K562 (cell line): ENCODE results near the gene ADGRE2. TPM values are rescaled to one million over a fixed set of nuclear protein-coding genes. Genes with fewer than 3 reads are reported as not detected.

Experiments used
- ATAC-seq: fragments of 200-7000 bp; cut with Tn5 transposase; 3 replicates; pipeline ENCODE4 v1.9.1; 2020; ENCODE audit warnings: moderate library complexity
- BruUV-seq: library from RNA; stranded (reverse); fragments of 400-500 nt; replicated peaks from 2 replicates; lab custom pipeline; 2021; lab: Mats Ljungman, UMichigan
- CTCF ChIA-PET: fragments of 300-600 bp; formaldehyde crosslinking; extraction: SDS; loops from one replicate; lab custom pipeline; 2021; ENCODE audit warnings: low intra/inter-chr PET ratio; lab: Yijun Ruan, JAX
- POLR2A ChIA-PET: fragments of 300-600, 350-650 bp; sonication (Branson Sonifier 250); formaldehyde crosslinking; extraction: SDS; loops from one replicate; lab custom pipeline; 2021; ENCODE audit warnings: antibody characterized with exemption, inconsistent platforms; lab: Yijun Ruan, JAX
- DNase-seq, 4 experiments: peaks; one replicate each; pipeline versions ENCODE4 v3.0.0 to v3.0.0-alpha.2; 2011 to 2018; ENCODE audit warnings: low spot score in 3 of 4, mixed read lengths in 3 of 4; ENCODE audit errors: extremely low read depth in 1 of 4
- FAIRE-seq: peaks from 2 replicates; lab custom pipeline; 2011; peaks lifted over from hg19 to GRCh38; lab: Jason Lieb, UNC
- H2AFZ ChIP-seq: 2 replicates; pipeline ENCODE4 v1.6.0; 2011; ENCODE audit warnings: low read depth, low read length, control low read depth, inconsistent platforms
- H3K27ac ChIP-seq: fragments of 200-600 bp; 3 replicates; pipeline ENCODE4 v1.8.0; 2011; ENCODE audit warnings: low read depth, mild to moderate bottlenecking, control low read depth, inconsistent platforms, low read length, moderate library complexity, mixed read lengths; ENCODE audit errors: extremely low read depth
- H3K27me3 ChIP-seq, 2 experiments: fragments of 300-600 bp in 1 of 2; 2 replicates in 1 of 2; 3 replicates in 1 of 2; pipeline versions ENCODE4 v1.6.0 to v1.8.0; 2011; ENCODE audit warnings: inconsistent platforms in 2 of 2, low read length in 2 of 2, mild to moderate bottlenecking in 1 of 2, mixed read lengths in 1 of 2, moderate library complexity in 1 of 2; ENCODE audit not compliant: control insufficient read depth in 2 of 2, insufficient read depth in 2 of 2
- H3K36me3 ChIP-seq: fragments of 300-600 bp; 3 replicates; pipeline ENCODE4 v1.8.0; 2011; ENCODE audit warnings: mild to moderate bottlenecking, low read length, inconsistent platforms; ENCODE audit not compliant: control insufficient read depth, insufficient read depth
- H3K4me1 ChIP-seq, 2 experiments: fragments of 200-600 bp in 1 of 2; replicated peaks in 1 of 2; 2 replicates in 1 of 2; 3 replicates in 1 of 2; pipeline versions ENCODE4 v1.5.1 to v1.8.0; 2011; ENCODE audit warnings: inconsistent platforms in 2 of 2, low read length in 2 of 2, mild to moderate bottlenecking in 1 of 2, mixed read lengths in 1 of 2, moderate library complexity in 1 of 2; ENCODE audit not compliant: control insufficient read depth in 2 of 2, insufficient read depth in 2 of 2
- H3K4me2 ChIP-seq: 2 replicates; pipeline ENCODE4 v1.6.1; 2011; ENCODE audit warnings: low read length, control low read depth, inconsistent platforms, mixed read lengths; ENCODE audit not compliant: insufficient read depth
- H3K4me3 ChIP-seq: fragments of 200-600 bp; sonication (generic), shearing (Covaris generic); 2 replicates; pipeline ENCODE4 v1.5.1; 2016; ENCODE audit warnings: control low read depth, inconsistent platforms
- H3K79me2 ChIP-seq: fragments of 200-600 bp; 3 replicates; pipeline ENCODE4 v1.8.0; 2011; ENCODE audit warnings: low read length, inconsistent platforms; ENCODE audit not compliant: control insufficient read depth, insufficient read depth
- H3K9ac ChIP-seq, 2 experiments: 2 replicates each; pipeline versions ENCODE4 v1.6.0 to v1.6.1; 2011; ENCODE audit warnings: low read depth in 2 of 2, low read length in 2 of 2, control low read depth in 1 of 2, inconsistent platforms in 1 of 2, mild to moderate bottlenecking in 1 of 2, mixed read lengths in 1 of 2; ENCODE audit not compliant: insufficient read depth in 1 of 2
- H3K9me1 ChIP-seq: one replicate; pipeline ENCODE4 v1.6.0; 2011; ENCODE audit warnings: inconsistent platforms, mild to moderate bottlenecking, low read length, moderate library complexity; ENCODE audit not compliant: control insufficient read depth, insufficient read depth
- H3K9me3 ChIP-seq: replicated peaks from 2 replicates; pipeline ENCODE4 v1.5.1; 2011; ENCODE audit warnings: low read depth, low read length, inconsistent platforms; ENCODE audit not compliant: control insufficient read depth, insufficient read depth
- H4K20me1 ChIP-seq: replicated peaks from 2 replicates; pipeline ENCODE4 v1.6.1; 2011; ENCODE audit warnings: low read length, inconsistent platforms, mixed read lengths; ENCODE audit not compliant: control insufficient read depth, insufficient read depth
- CEBPB ChIP-seq: fragments of 450-650 bp; IDR thresholded peaks from 2 replicates; pipeline ENCODE4 v1.6.1; 2016; ENCODE audit warnings: missing genetic modification characterization, missing compliant biosample characterization
- CEBPG ChIP-seq, 3 experiments: fragments of 200-800 bp in 1 of 3; sonication (Bioruptor generic) in 1 of 3; sonication (generic) in 1 of 3; formaldehyde crosslinking in 1 of 3; IDR thresholded peaks in 2 of 3; conservative IDR thresholded peaks in 1 of 3; 2 replicates each; pipeline versions ENCODE4 v1.6.1 to v1.8.0; 2016 to 2022; ENCODE audit warnings: missing compliant biosample characterization in 2 of 3, missing genetic modification characterization in 2 of 3, mild to moderate bottlenecking in 1 of 3, missing genetic modification reagents in 1 of 3
- HNRNPL ChIP-seq: fragments of 200-400 bp; formaldehyde crosslinking; IDR thresholded peaks from 2 replicates; pipeline ENCODE4 v1.6.1; 2017; ENCODE audit warnings: low read depth, mild to moderate bottlenecking, low read length
- ZNF263 ChIP-seq: sonication (generic); formaldehyde crosslinking; IDR thresholded peaks from 2 replicates; pipeline ENCODE4 v1.8.0; 2022; ENCODE audit warnings: mild to moderate bottlenecking, missing genetic modification reagents, borderline replicate concordance
- ZNF584 ChIP-seq: fragments of 200-800 bp; sonication (Bioruptor generic); IDR thresholded peaks from 2 replicates; pipeline ENCODE4 v1.6.1; 2016; ENCODE audit warnings: low read depth, mild to moderate bottlenecking, missing genetic modification characterization, missing compliant biosample characterization
- WGBS: fragments of 100-300 bp; shearing (Covaris generic); methylation state at CpG from one replicate; pipeline ENCODE4 v1.1.6; 2016; ENCODE audit warnings: low coverage, mixed read lengths; ENCODE audit not compliant: insufficient coverage; ENCODE audit errors: missing lambda C conversion rate; 5-methylcytosine and 5-hydroxymethylcytosine counted together
- in situ Hi-C: fragments of 300-500 bp; cut with MboI; formaldehyde crosslinking; loops from 4 replicates; pipeline ENCODE4 v1.15.0; 2018; ENCODE audit warnings: inconsistent platforms, mixed read lengths
- intact Hi-C: fragments of 100-400 bp; cut with micrococcal nuclease; formaldehyde crosslinking; loops from 2 replicates; pipeline ENCODE4 v1.14.2; 2022
- polyA plus RNA-seq, 8 experiments: library from polyadenylated mRNA; depleted of rRNA in 4 of 8; stranded (reverse) in 5 of 8; unstranded in 3 of 8; fragments of >200 nt; fragmentation: Nextera tagmentation in 2 of 8; fragmentation: Illumina TruSeq in 1 of 8; extraction: Ambion mirVana in 2 of 8; extraction: Trizol in 1 of 8; gene quantifications; 2 replicates each; pipeline versions ENCODE4 v1.2.1 to v1.2.3, GENCODE V29; 2011 to 2014; ENCODE audit warnings: inconsistent platforms in 1 of 8, missing spikeins in 1 of 8
- small RNA-seq: library from RNA; depleted of rRNA; stranded (forward); fragments of <200 nt; gene quantifications from one replicate; pipeline ENCODE3, GENCODE V24; 2014
- total RNA-seq, 7 experiments: library from RNA; depleted of rRNA in 6 of 7; stranded (reverse); fragments of >200 nt in 6 of 7; fragmentation: Illumina TruSeq in 2 of 7; extraction: Trizol in 2 of 7; gene quantifications; 2 replicates each; pipeline versions ENCODE4 v1.2.1 to v1.2.3, GENCODE V29; 2011 to 2021; ENCODE audit warnings: low replicate concordance in 1 of 7

The ADGRE2 gene
- total and polyA plus RNA-seq, 9 of the 15 experiments (the other 6 are each of a cell fraction or from before 2014, with no cell fraction given): 4.3 to 17.3 (median 9.8) TPM

DNA sequence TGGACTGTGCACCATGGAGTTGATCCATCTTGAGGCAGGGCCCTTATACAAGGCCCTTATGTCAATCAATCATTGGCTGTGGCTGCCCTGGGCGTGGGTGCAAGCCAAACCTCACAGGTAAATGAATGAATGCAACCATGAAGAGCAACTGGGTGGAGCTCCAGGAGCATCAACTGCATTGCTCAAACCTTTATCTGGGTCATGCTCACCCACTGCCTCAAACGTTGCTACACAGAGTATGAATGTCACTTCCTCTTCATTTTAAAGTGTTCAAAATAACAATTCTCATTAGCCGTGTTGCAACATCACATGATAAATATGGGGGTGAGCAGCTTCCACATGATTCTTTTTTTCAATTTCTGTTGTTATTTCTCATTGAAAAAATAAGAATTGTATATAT is 94.9 kb downstream of the ADGRE2 start:
- ChIA-PET CTCF (no interaction called here), POLR2A (no interaction called here)
- peaks cover 0 to under 1% of the 10 kb centered on the region in 2 experiments; a peak in 1 of 5 replicates for H3K4me1 ChIP-seq
- no TSS peak for BruUV-seq
- H3K27ac ChIP-seq: no peak overlapping the region
- no peak for FAIRE-seq
- intact Hi-C loops (no loop called here), in situ Hi-C loops (no loop called here)
- TF ChIP-seq ZNF263 (CRISPR knock-in tag) (no peak), HNRNPL (no peak), ZNF584 (CRISPR knock-in tag) (no peak), CEBPB (tag) (peak; percentile 48; the same call in 1 of the 2 replicates), CEBPG (CRISPR knock-in tag; IDR thresholded peaks at IDR 0.05) (no peak), CEBPG (tag; conservative IDR thresholded peaks at IDR 0.05 in 1 of 2, IDR thresholded peaks at IDR 0.05 in 1 of 2) (0 out of 4 replicates have a peak, but pooled peaks of 1 of the 2 experiments have one; percentile 23)
- H3K9me3 ChIP-seq: no peaks in the 10 kb centered on the region
- no peaks in the 10 kb centered on the region for H4K20me1 ChIP-seq
- no peaks in the 10 kb centered on the region for H3K36me3 ChIP-seq
- DNase-seq: no peak
- H3K9ac ChIP-seq: no peak overlapping the region
- H3K79me2 ChIP-seq: no peaks in the 10 kb centered on the region
- no peak overlapping the region for H3K4me3 ChIP-seq
- no peak overlapping the region for H2AFZ ChIP-seq
- no peak for ATAC-seq
- H3K27me3 ChIP-seq: peaks cover 0 to 8% of the 10 kb centered on the region in 2 experiments; a peak in 3 of 5 replicates
- 0% methylated on average over 3 of the region's 3 CpGs for WGBS
- H3K4me2 ChIP-seq: no peak overlapping the region
- no peaks in the 10 kb centered on the region for H3K9me1 ChIP-seq

Small RNAs within 50 kb of the gene (small RNA-seq; reads per million reads assigned to genes)
- not detected for gene AC005255.1

Other genes with a start within 250 kb of the ADGRE2 start
Only the 7 nearest of the 11 such genes appear.
- not detected in 2 replicates for gene ADGRE3, start 103.7 kb downstream of the ADGRE2 start, total RNA-seq (2014; rRNA removed)
- not detected in 2 replicates for gene ADGRE3, start 103.7 kb downstream of the ADGRE2 start, total RNA-seq (2014; rRNA removed; fragmentation: Illumina TruSeq; extraction: Trizol)
- not detected in 2 replicates for gene ADGRE3, start 103.7 kb downstream of the ADGRE2 start, total RNA-seq (2015; rRNA removed; fragmentation: Illumina TruSeq; extraction: Trizol)
- not detected in 2 replicates for gene ADGRE3, start 103.7 kb downstream of the ADGRE2 start, total RNA-seq (2021)
- gene ADGRE3, start 103.7 kb downstream of the ADGRE2 start, polyA plus RNA-seq (2011; rRNA removed): not detected in 2 replicates
- gene ADGRE3, start 103.7 kb downstream of the ADGRE2 start, polyA plus RNA-seq (2014; fragmentation: Illumina TruSeq; extraction: Trizol): not detected in 2 replicates
- gene ADGRE3, start 103.7 kb downstream of the ADGRE2 start, polyA plus RNA-seq (2014; fragmentation: Nextera tagmentation; extraction: Ambion mirVana): not detected
- gene ADGRE3, start 103.7 kb downstream of the ADGRE2 start, polyA plus RNA-seq (2014; rRNA removed): not detected in 2 replicates
- 4.5 and 8.5 TPM in 2 replicates for gene ZNF333, start 88.5 kb downstream of the ADGRE2 start, total RNA-seq (2014; rRNA removed)
- gene ZNF333, start 88.5 kb downstream of the ADGRE2 start, total RNA-seq (2014; rRNA removed; fragmentation: Illumina TruSeq; extraction: Trizol): 5.9 and 6.0 TPM in 2 replicates
- 4.1 and 5.2 TPM in 2 replicates for gene ZNF333, start 88.5 kb downstream of the ADGRE2 start, total RNA-seq (2015; rRNA removed; fragmentation: Illumina TruSeq; extraction: Trizol)
- gene ZNF333, start 88.5 kb downstream of the ADGRE2 start, total RNA-seq (2021): 6.3 and 7.1 TPM in 2 replicates
- gene ZNF333, start 88.5 kb downstream of the ADGRE2 start, polyA plus RNA-seq (2011; rRNA removed): 10.3 and 11.4 TPM in 2 replicates
- gene ZNF333, start 88.5 kb downstream of the ADGRE2 start, polyA plus RNA-seq (2014; fragmentation: Illumina TruSeq; extraction: Trizol): 5.8 and 6.5 TPM in 2 replicates
- gene ZNF333, start 88.5 kb downstream of the ADGRE2 start, polyA plus RNA-seq (2014; fragmentation: Nextera tagmentation; extraction: Ambion mirVana): 1 to 10 TPM; 2.8 to 3.3 TPM
- gene ZNF333, start 88.5 kb downstream of the ADGRE2 start, polyA plus RNA-seq (2014; rRNA removed): 7.7 and 9.3 TPM in 2 replicates
- not detected in 2 replicates for gene OR7A5, start 56.6 kb upstream of the ADGRE2 start, total RNA-seq (2014; rRNA removed)
- gene OR7A5, start 56.6 kb upstream of the ADGRE2 start, total RNA-seq (2014; rRNA removed; fragmentation: Illumina TruSeq; extraction: Trizol): not detected in 2 replicates
- not detected in 2 replicates for gene OR7A5, start 56.6 kb upstream of the ADGRE2 start, total RNA-seq (2015; rRNA removed; fragmentation: Illumina TruSeq; extraction: Trizol)
- gene OR7A5, start 56.6 kb upstream of the ADGRE2 start, total RNA-seq (2021): not detected in 2 replicates
- gene OR7A5, start 56.6 kb upstream of the ADGRE2 start, polyA plus RNA-seq (2011; rRNA removed): not detected in 2 replicates
- not detected in 2 replicates for gene OR7A5, start 56.6 kb upstream of the ADGRE2 start, polyA plus RNA-seq (2014; fragmentation: Illumina TruSeq; extraction: Trizol)
- not detected for gene OR7A5, start 56.6 kb upstream of the ADGRE2 start, polyA plus RNA-seq (2014; fragmentation: Nextera tagmentation; extraction: Ambion mirVana)
- gene OR7A5, start 56.6 kb upstream of the ADGRE2 start, polyA plus RNA-seq (2014; rRNA removed): not detected in 2 replicates
- 0.08 and 0.14 TPM in 2 replicates for gene OR7C1, start 56.6 kb upstream of the ADGRE2 start, total RNA-seq (2014; rRNA removed)
- gene OR7C1, start 56.6 kb upstream of the ADGRE2 start, total RNA-seq (2014; rRNA removed; fragmentation: Illumina TruSeq; extraction: Trizol): under 0.01 and 0.04 TPM in 2 replicates
- 0.04 and 0.18 TPM in 2 replicates for gene OR7C1, start 56.6 kb upstream of the ADGRE2 start, total RNA-seq (2015; rRNA removed; fragmentation: Illumina TruSeq; extraction: Trizol)
- gene OR7C1, start 56.6 kb upstream of the ADGRE2 start, total RNA-seq (2021): 0.16 TPM in 1 of 2 replicates, not detected in the other
- gene OR7C1, start 56.6 kb upstream of the ADGRE2 start, polyA plus RNA-seq (2011; rRNA removed): not detected in 2 replicates
- 0.07 TPM in 1 of 2 replicates, not detected in the other for gene OR7C1, start 56.6 kb upstream of the ADGRE2 start, polyA plus RNA-seq (2014; fragmentation: Illumina TruSeq; extraction: Trizol)
- gene OR7C1, start 56.6 kb upstream of the ADGRE2 start, polyA plus RNA-seq (2014; fragmentation: Nextera tagmentation; extraction: Ambion mirVana): under 1 TPM; 0.08 to 0.11 TPM
- gene OR7C1, start 56.6 kb upstream of the ADGRE2 start, polyA plus RNA-seq (2014; rRNA removed): 0.01 TPM in 1 of 2 replicates, not detected in the other
- gene OR7A10, start 70.4 kb upstream of the ADGRE2 start, total RNA-seq (2014; rRNA removed): not detected in 2 replicates
- not detected in 2 replicates for gene OR7A10, start 70.4 kb upstream of the ADGRE2 start, total RNA-seq (2014; rRNA removed; fragmentation: Illumina TruSeq; extraction: Trizol)
- gene OR7A10, start 70.4 kb upstream of the ADGRE2 start, total RNA-seq (2015; rRNA removed; fragmentation: Illumina TruSeq; extraction: Trizol): not detected in 2 replicates
- gene OR7A10, start 70.4 kb upstream of the ADGRE2 start, total RNA-seq (2021): not detected in 2 replicates
- not detected in 2 replicates for gene OR7A10, start 70.4 kb upstream of the ADGRE2 start, polyA plus RNA-seq (2011; rRNA removed)
- not detected in 2 replicates for gene OR7A10, start 70.4 kb upstream of the ADGRE2 start, polyA plus RNA-seq (2014; fragmentation: Illumina TruSeq; extraction: Trizol)
- gene OR7A10, start 70.4 kb upstream of the ADGRE2 start, polyA plus RNA-seq (2014; fragmentation: Nextera tagmentation; extraction: Ambion mirVana): not detected
- not detected in 2 replicates for gene OR7A10, start 70.4 kb upstream of the ADGRE2 start, polyA plus RNA-seq (2014; rRNA removed)
- gene OR7A17, start 107.6 kb upstream of the ADGRE2 start, total RNA-seq (2014; rRNA removed): not detected in 2 replicates
- not detected in 2 replicates for gene OR7A17, start 107.6 kb upstream of the ADGRE2 start, total RNA-seq (2014; rRNA removed; fragmentation: Illumina TruSeq; extraction: Trizol)
- gene OR7A17, start 107.6 kb upstream of the ADGRE2 start, total RNA-seq (2015; rRNA removed; fragmentation: Illumina TruSeq; extraction: Trizol): not detected in 2 replicates
- gene OR7A17, start 107.6 kb upstream of the ADGRE2 start, total RNA-seq (2021): not detected in 2 replicates
- not detected in 2 replicates for gene OR7A17, start 107.6 kb upstream of the ADGRE2 start, polyA plus RNA-seq (2011; rRNA removed)
- not detected in 2 replicates for gene OR7A17, start 107.6 kb upstream of the ADGRE2 start, polyA plus RNA-seq (2014; fragmentation: Illumina TruSeq; extraction: Trizol)
- not detected for gene OR7A17, start 107.6 kb upstream of the ADGRE2 start, polyA plus RNA-seq (2014; fragmentation: Nextera tagmentation; extraction: Ambion mirVana)
- not detected in 2 replicates for gene OR7A17, start 107.6 kb upstream of the ADGRE2 start, polyA plus RNA-seq (2014; rRNA removed)
- gene OR7C2, start 162.9 kb upstream of the ADGRE2 start, total RNA-seq (2014; rRNA removed): not detected in 2 replicates
- not detected in 2 replicates for gene OR7C2, start 162.9 kb upstream of the ADGRE2 start, total RNA-seq (2014; rRNA removed; fragmentation: Illumina TruSeq; extraction: Trizol)
- not detected in 2 replicates for gene OR7C2, start 162.9 kb upstream of the ADGRE2 start, total RNA-seq (2015; rRNA removed; fragmentation: Illumina TruSeq; extraction: Trizol)
- not detected in 2 replicates for gene OR7C2, start 162.9 kb upstream of the ADGRE2 start, total RNA-seq (2021)
- not detected in 2 replicates for gene OR7C2, start 162.9 kb upstream of the ADGRE2 start, polyA plus RNA-seq (2011; rRNA removed)
- gene OR7C2, start 162.9 kb upstream of the ADGRE2 start, polyA plus RNA-seq (2014; fragmentation: Illumina TruSeq; extraction: Trizol): not detected in 2 replicates
- not detected for gene OR7C2, start 162.9 kb upstream of the ADGRE2 start, polyA plus RNA-seq (2014; fragmentation: Nextera tagmentation; extraction: Ambion mirVana)
- not detected in 2 replicates for gene OR7C2, start 162.9 kb upstream of the ADGRE2 start, polyA plus RNA-seq (2014; rRNA removed)